HG03175 (cell line): ENCODE measurements around the gene AIM2.
"Not testable (repeated sequence)": the region's sequence is repeated elsewhere in the genome, so short reads cannot be mapped to it uniquely, and the experiment has no call there.

ENCODE experiments used
- ATAC-seq: cut with Tn5 transposase; IDR thresholded peaks from one replicate; pipeline ENCODE4 v1.9.1; 2021; ENCODE audit warnings: mild to moderate bottlenecking, moderate library complexity; ENCODE audit not compliant: unreplicated experiment

The AIM2 gene

GRCh38 chr1:159076438-159077119, at the start of gene AIM2:
AIM2 (minus strand) TSS chr1:159076766; CDS start chr1:159073499, 3,267 bp downstream.
- ATAC-seq: peak; percentile 87

- no peak for ATAC-seq
These were observed 47.0 kb upstream of the AIM2 start for GRCh38 chr1:159123587-159123986.

- peak; percentile 77 for ATAC-seq
These were observed 45.5 kb upstream of the AIM2 start for GRCh38 chr1:159122005-159122621.

- ATAC-seq: peak; percentile 62
These were observed 45.0 kb upstream of the AIM2 start for GRCh38 chr1:159121526-159121925.

GRCh38 chr1:159120317-159120716, 43.8 kb upstream of the AIM2 start:
- ATAC-seq: no peak

GRCh38 chr1:159113596-159114433, 37.2 kb upstream of the AIM2 start:
- ATAC-seq: no peak

GRCh38 chr1:159103021-159103420, 26.5 kb upstream of the AIM2 start:
- not testable (repeated sequence) for ATAC-seq

- no peak for ATAC-seq
These were observed 24.0 kb upstream of the AIM2 start for GRCh38 chr1:159100589-159100988.

- no peak for ATAC-seq
These were observed 22.0 kb upstream of the AIM2 start for GRCh38 chr1:159098596-159098995.

GRCh38 chr1:159092036-159092760, 15.6 kb upstream of the AIM2 start:
- no peak for ATAC-seq

- no peak for ATAC-seq
These were observed 15.1 kb upstream of the AIM2 start for GRCh38 chr1:159091607-159092031.

- no peak for ATAC-seq
These were observed 14.6 kb upstream of the AIM2 start for GRCh38 chr1:159091180-159091560.

- no peak for ATAC-seq
These were observed 14.0 kb upstream of the AIM2 start for GRCh38 chr1:159090286-159091179.

- ATAC-seq: peak; percentile 60
These were observed 12.7 kb upstream of the AIM2 start for GRCh38 chr1:159089184-159089791.

GRCh38 chr1:159088546-159089183, 12.1 kb upstream of the AIM2 start:
- ATAC-seq: peak; percentile 46

GRCh38 chr1:159088050-159088449, 11.5 kb upstream of the AIM2 start:
- no peak for ATAC-seq

GRCh38 chr1:159084867-159085266, 8.3 kb upstream of the AIM2 start:
- no peak for ATAC-seq

GRCh38 chr1:159084152-159084551, 7.6 kb upstream of the AIM2 start:
- ATAC-seq: no peak

GRCh38 chr1:159083013-159083412, 6.4 kb upstream of the AIM2 start:
- ATAC-seq: no peak
